Colonic mucosa (tissue), 4 donors: ENCODE measurements around the gene INTS6L. TPM values are rescaled to one million over a fixed set of nuclear protein-coding genes. Genes with fewer than 3 reads are reported as not detected.
A peak's percentile ranks its signal among the peaks of the same experiment; 100 is the strongest.

Experiments used
- DNase-seq: peaks from one replicate; pipeline ENCODE4 v3.0.0-alpha.2; 2020
- H3K27ac ChIP-seq: fragments of 200-600 bp; one replicate; pipeline ENCODE4 v1.8.0; 2021
- H3K27me3 ChIP-seq: fragments of 200-600 bp; one replicate; pipeline ENCODE4 v1.8.0; 2021
- H3K36me3 ChIP-seq: fragments of 200-600 bp; one replicate; pipeline ENCODE4 v1.8.0; 2021
- H3K4me1 ChIP-seq: fragments of 200-600 bp; one replicate; pipeline ENCODE4 v1.8.0; 2021; ENCODE audit warnings: mild to moderate bottlenecking
- H3K4me3 ChIP-seq: fragments of 200-600 bp; one replicate; pipeline ENCODE4 v1.8.0; 2021
- H3K9ac ChIP-seq, 2 donors: one replicate each; pipeline ENCODE4 v1.7.0; 2013; ENCODE audit warnings: control low read depth in 2 of 2, low read depth in 2 of 2, low read length in 2 of 2
- H3K9me3 ChIP-seq: fragments of 200-600 bp; one replicate; pipeline ENCODE4 v1.8.0; 2021
- intact Hi-C: fragments of 100-400 bp; cut with DNase I; formaldehyde crosslinking; loops from one replicate; pipeline ENCODE4 v1.14.1; 2022
- total RNA-seq, 2 donors: library from RNA; stranded (reverse); fragmentation: NEBNext Ultra II Directional in 1 of 2; extraction: Animal tissue kit (Norgen Biotek cat#: 25700) in 1 of 2; gene quantifications; one replicate each; pipeline ENCODE4 v1.2.1, GENCODE V29; 2021
- TF ChIP-seq, protein P1 (sequence below): fragments of 200-600 bp; IDR thresholded peaks from one replicate; pipeline ENCODE4 v1.8.0; 2022; ENCODE audit warnings: antibody characterized with exemption, mild to moderate bottlenecking
- donor health status: healthy.
- donor health status: DM: no; HTN: no; CAD: no.
- donor health status: DM: no; HTN: no; CAD: no.

The INTS6L gene
- total RNA-seq, 2 donors from 2014 or later = 14.8 to 16.2 TPM

DNA sequence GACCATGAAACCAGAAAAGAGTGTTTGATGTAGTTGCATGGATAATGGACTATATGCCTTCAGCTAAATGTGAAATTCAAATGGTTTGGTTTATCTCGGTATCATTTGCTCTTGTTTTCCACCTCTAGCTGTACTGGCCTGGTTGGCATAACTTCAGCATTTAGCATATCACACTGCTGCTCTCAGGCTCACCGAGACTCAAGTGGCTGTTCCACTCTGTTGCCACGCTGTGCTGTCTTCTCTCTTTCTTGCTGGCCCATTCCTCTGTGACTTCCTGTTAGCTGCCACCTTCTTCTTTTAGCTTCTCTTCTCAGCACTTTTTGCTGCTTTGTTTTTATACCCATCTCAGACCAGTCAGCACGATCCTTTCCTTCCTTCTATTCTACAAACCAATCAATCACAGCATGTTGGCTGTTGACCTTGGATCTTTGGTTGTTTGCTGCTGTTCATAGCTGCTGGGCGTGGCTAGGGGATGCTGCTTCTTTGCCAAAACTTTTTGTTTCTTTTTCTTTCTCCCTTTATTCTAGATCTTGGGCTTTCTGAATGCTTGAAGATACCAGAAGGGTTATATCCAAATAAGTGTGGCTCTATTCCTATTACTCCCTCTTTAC is 24.0 kb downstream of the INTS6L start:
- no peak overlapping the region for H3K27ac ChIP-seq
- no peaks in the 10 kb centered on the region for H3K36me3 ChIP-seq

GRCh38 chrX:135547767-135548166 is 27.3 kb downstream of the INTS6L start:
- Histone ChIP-seq H3K27me3 (no peaks in the 10 kb centered on the region), H3K9ac (no peak overlapping the region), H3K9me3 (no peaks in the 10 kb centered on the region), H3K36me3 (no peaks in the 10 kb centered on the region), H3K4me3 (no peak overlapping the region), H3K27ac (no peak overlapping the region), H3K4me1 (no peaks in the 10 kb centered on the region)
- intact Hi-C loops = no loop called here
- TF ChIP-seq, protein P1, sequence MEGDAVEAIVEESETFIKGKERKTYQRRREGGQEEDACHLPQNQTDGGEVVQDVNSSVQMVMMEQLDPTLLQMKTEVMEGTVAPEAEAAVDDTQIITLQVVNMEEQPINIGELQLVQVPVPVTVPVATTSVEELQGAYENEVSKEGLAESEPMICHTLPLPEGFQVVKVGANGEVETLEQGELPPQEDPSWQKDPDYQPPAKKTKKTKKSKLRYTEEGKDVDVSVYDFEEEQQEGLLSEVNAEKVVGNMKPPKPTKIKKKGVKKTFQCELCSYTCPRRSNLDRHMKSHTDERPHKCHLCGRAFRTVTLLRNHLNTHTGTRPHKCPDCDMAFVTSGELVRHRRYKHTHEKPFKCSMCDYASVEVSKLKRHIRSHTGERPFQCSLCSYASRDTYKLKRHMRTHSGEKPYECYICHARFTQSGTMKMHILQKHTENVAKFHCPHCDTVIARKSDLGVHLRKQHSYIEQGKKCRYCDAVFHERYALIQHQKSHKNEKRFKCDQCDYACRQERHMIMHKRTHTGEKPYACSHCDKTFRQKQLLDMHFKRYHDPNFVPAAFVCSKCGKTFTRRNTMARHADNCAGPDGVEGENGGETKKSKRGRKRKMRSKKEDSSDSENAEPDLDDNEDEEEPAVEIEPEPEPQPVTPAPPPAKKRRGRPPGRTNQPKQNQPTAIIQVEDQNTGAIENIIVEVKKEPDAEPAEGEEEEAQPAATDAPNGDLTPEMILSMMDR = no peak
- no peak for DNase-seq

More for the DNA sequence above, 24.0 kb downstream of the INTS6L start:
- Histone ChIP-seq H3K4me3 (no peak overlapping the region), H3K4me1 (no peaks in the 10 kb centered on the region), H3K9ac (no peak overlapping the region), H3K27me3 (no peaks in the 10 kb centered on the region), H3K9me3 (no peaks in the 10 kb centered on the region)
- intact Hi-C loops = no loop called here
- TF ChIP-seq, protein P1 = no peak
- DNase-seq = peak; percentile 38

- peak; percentile 63 for DNase-seq
- Histone ChIP-seq H3K27me3 (no peaks in the 10 kb centered on the region), H3K27ac (peak overlapping the region; percentile 11)
Observed at GRCh38 chrX:135549519-135549918, 29.1 kb downstream of the INTS6L start.

DNA sequence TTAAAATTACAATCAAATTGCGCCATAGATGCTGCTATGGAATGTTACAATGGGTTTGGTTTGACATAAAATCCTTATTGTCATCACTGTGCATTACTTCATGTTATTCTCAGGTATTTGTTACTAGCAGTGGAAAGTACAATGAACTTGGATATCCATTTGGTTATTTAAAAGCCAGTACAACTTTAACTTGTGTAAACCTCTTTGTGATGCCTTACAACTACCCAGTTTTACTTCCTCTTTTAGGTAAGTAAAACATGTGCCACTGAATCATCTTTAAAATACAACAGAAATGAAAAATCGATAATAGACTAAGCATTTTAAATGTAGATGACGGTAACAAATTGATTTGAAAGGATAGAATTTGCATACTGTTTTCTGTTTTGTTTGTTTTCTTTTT is 35.6 kb downstream of the INTS6L start:
- no peaks in the 10 kb centered on the region for H3K36me3 ChIP-seq
- H3K9ac ChIP-seq = no peak overlapping the region
- H3K27ac ChIP-seq = no peak overlapping the region
- no peak for DNase-seq
- H3K9me3 ChIP-seq = no peaks in the 10 kb centered on the region
- intact Hi-C loops = no loop called here
- H3K4me3 ChIP-seq = no peak overlapping the region
- TF ChIP-seq, protein P1 = no peak
- no peaks in the 10 kb centered on the region for H3K27me3 ChIP-seq
- no peaks in the 10 kb centered on the region for H3K4me1 ChIP-seq

More at GRCh38 chrX:135549519-135549918, 29.1 kb downstream of the INTS6L start:
- TF ChIP-seq, protein P1 = no peak
- intact Hi-C loops = no loop called here
- Histone ChIP-seq H3K9ac (no peak overlapping the region), H3K4me1 (no peaks in the 10 kb centered on the region), H3K4me3 (no peak overlapping the region), H3K36me3 (no peaks in the 10 kb centered on the region), H3K9me3 (no peaks in the 10 kb centered on the region)

- no peak for DNase-seq
- Histone ChIP-seq H3K4me3 (no peak overlapping the region), H3K4me1 (no peaks in the 10 kb centered on the region), H3K9ac (no peak overlapping the region), H3K9me3 (no peaks in the 10 kb centered on the region), H3K27ac (no peak overlapping the region), H3K27me3 (no peaks in the 10 kb centered on the region), H3K36me3 (no peaks in the 10 kb centered on the region)
- intact Hi-C loops = no loop called here
- TF ChIP-seq, protein P1 = no peak
Observed at GRCh38 chrX:135557344-135557743, 36.9 kb downstream of the INTS6L start.
